GDM1 (cell line): Measurements from ENCODE around the gene USP50.
"Not testable (repeated sequence)": the region's sequence is repeated elsewhere in the genome, so short reads cannot be mapped to it uniquely, and the experiment has no call there.

Experiments used
- DNase-seq: peaks from one replicate; lab custom pipeline; 2025; lab: John Stamatoyannopoulos, UW

The USP50 gene

DNA sequence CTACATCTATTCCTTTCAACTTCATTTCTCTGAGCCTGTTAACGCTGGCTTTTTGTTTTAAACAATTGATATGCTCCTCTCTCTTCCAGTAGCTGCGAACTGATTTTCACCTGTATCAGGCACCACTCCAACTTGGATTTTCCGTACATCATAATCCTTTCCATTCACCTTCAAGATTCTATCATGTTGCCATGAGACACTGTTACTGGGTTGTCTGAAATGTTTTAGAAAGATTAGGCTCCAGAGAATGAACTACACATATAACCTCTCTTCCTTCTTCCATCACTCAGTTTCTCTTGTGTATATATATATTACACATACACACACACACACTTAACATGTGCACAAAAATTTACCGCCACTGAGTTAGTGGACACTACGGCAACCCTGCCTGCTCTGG is at the start of gene USP50:
USP50 (minus strand) TSS at position 101 of the 400 bp plus-strand sequence. CDS start 141 bp downstream, outside the sequence.
- DNase-seq: no peak

DNA sequence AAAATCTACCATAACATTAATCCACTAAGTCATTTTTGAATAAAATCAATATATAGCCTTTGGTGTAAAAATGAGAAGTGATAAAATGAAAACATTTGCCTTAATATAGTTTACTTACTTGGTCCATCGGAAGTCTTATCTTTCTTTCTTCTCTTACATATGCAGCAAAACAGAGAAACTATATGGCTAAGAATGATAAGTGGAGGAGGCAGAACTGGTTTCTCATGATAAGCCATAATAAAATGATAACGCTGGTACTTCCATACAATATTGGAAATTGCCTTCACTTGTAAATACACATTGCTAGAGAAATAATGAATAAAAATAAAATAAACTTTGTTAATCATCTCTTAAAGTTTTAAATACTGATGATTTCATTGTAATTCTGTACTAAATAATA is 47.8 kb upstream of the USP50 start:
- no peak for DNase-seq

DNA sequence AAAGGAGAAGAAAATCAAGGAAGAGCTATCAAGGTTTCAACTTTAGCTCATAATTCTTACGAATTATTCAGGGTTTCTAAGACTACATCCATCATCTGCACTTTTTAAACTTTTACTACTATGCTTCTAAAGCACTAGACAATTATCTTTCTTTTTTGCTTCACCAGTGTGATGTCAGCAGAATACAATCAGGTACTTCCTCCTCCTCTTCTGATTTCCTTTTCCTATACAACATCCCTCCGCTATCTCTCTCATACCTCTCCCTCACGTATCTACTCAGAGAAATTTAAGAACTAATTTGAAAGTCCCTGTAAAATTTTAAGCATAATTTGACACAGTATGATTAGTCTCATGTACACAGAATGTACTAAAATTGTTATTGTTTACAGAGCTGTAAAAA is 47.3 kb upstream of the USP50 start:
- DNase-seq: no peak

- no peak for DNase-seq
Measured at GRCh38 chr15:50590288-50590687, 43.8 kb upstream of the USP50 start.

- DNase-seq: no peak
Measured at GRCh38 chr15:50577492-50577891, 31.0 kb upstream of the USP50 start.

DNA sequence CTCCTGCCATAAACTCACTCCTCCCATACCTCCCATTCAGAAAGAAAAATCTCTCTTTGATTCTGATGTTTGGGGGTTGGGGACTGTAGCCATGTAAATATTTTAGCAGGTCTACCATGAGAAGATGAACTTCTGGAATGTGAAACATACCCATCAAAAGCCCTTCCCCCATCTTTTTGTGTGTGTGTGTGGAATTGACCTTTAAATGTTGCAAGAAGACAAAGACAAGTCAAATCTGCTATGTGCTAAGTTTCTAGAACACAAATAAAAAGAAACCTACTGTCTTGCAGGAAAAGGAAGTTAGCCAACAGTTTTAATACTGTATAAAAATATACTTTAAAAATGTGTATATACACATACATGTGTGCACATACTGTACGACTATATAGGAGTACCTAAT is 29.7 kb upstream of the USP50 start:
- DNase-seq: no peak

GRCh38 chr15:50573842-50574241 is 27.4 kb upstream of the USP50 start:
- DNase-seq: not testable (repeated sequence)

DNA sequence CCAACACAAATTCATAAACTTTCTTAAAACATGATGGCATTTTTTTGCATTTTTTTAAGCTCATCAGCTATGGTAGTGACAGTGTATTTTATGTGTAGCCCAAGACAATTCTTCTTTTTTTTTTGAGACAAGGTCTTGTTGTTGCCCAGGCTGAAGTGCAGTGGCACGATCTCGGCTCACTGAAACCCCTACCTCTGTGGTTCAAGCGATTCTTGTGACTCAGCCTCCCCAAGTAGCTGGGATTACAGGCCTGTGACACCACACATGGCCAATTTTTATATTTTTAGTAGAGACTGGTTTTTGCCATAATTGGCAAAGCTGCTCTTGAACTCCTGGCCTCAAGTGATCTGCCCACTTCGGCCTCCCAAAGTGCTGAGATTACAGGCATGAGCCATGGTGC is 17.3 kb upstream of the USP50 start:
- no peak for DNase-seq

DNA sequence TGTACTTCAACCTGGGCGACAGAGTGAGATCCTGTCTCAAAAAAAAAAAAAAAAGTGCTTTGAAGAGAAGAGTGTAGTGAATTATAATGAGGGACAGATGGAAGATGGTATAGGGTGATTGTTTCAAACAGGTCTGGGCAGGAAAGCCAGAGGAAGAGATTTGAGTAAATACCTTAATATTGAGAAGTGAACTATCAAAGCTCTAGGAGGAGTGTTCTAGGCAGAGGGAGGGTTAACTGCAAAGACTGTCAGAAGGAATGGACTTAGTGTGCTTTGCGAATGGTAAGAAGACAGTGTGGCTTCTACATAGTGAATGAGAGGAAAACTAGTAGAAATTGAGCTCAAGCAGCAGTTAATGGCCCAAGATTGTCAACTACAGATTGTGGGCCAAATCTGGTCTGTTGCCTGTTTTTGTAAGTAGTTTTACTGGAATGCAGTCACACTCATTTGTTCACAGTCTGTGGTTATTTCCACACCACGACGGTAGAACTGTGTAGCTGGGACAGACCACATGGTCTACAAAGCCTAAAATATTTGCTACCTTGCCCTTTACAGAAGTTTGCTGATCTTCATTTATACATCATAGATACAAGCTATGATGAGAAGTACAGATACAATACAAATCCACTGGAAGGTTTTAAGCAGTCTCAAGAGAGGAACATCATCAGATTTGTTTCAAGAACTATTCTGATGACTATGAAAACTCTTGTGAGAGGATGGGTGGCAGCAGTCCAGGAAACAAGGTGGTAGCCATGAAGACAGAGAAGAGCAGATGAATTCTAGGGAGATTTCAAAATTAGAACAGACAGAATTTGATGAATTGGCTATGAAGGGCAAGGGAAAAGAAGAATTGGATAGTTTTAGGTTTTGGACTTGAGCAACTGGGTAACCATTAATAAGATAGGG is 16.5 kb upstream of the USP50 start:
- no peak for DNase-seq

- DNase-seq: no peak
Measured at GRCh38 chr15:50558012-50558411, 11.5 kb upstream of the USP50 start.

DNA sequence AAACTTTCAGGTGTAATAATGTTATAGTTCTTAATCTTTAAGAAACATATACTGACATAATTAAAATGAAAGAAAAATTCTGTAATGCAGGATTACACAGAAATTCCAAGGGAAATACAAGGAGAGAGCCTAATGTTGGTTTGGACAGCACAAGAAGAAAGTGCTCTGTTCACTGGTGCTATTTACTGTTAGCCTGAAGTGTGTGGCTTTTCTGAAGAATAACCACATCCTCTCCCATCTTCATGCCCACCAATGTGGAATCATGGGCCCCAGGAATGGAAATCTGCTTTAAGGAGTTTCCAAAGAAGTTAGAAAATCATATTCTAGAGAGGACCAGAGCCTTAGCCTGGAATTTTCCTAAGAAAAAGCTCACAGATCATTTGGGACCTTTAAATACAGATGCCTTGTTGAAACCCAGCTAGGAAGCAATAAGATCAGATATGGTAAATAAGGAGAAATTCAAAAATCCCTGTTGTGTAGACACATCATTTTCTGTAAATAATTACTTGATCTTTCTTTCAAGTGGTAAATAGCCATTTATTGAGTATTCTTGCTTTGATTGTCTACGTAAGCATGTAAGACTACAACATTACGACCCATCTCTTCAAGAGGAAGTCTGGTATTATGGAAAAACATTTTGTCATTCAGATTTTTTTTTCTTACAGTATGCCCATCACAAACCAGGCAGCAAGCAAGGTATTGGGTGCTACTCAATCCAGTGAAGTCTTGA is 10.3 kb upstream of the USP50 start:
- DNase-seq: no peak

DNA sequence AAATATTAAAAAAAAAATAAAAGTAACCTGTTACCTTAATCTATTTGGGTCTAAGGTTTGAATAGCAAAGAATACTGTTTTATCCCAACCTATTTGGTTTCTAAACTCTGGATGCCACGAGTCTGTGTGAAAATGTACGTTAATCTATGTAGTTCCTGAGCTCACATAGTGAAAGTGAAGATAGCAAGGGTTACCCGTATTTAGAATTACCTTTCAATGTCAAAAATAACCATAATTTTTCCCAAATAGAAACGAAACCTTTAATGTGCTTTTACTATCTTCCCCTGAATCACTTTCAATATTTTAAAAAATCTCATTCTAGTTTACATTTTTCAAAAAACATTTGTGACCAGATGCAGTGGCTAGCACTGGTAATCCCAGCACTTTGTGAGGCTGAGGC is 5.8 kb upstream of the USP50 start:
- no peak for DNase-seq

DNA sequence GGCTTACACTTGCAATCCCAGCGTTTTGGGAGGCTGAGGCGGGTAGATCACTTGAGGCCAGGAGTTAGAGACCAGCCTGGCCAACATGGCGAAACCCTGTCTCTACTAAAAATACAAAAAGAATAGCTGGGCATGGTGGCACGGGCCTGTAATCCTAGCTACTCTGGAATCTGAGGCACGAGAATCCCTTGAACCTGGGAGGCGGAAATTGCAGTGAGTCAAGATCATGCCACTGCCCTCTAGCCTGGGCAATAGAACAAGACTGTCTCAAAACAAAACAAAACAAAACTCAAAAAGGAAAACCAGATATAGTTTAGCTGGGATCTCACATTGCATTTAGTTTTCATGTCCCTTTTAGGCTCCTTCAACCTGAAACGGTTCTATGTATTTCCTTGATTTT is 2.9 kb upstream of the USP50 start:
- no peak for DNase-seq

DNA sequence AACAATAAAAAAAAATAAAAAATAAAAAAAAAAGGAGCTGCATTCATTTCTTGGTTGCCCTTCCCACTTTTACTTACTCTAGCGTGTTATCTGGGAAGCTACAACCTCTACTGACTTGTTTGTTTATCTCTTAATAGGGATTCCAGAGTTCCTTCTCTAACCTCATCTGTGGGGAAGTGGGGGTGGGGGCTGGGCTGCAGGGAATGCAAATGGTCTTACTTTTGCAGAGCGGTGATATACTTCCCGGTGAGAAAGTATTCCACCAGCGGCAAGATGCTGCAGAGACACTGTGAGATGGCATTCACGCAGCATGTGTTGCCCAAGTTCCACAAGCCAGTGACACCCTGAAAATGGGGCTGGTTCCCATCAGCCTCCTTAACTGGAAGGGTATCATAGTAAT is 2.1 kb downstream of the USP50 start:
- DNase-seq: no peak

- DNase-seq: no peak
Measured at GRCh38 chr15:50543556-50543955, 2.9 kb downstream of the USP50 start.

DNA sequence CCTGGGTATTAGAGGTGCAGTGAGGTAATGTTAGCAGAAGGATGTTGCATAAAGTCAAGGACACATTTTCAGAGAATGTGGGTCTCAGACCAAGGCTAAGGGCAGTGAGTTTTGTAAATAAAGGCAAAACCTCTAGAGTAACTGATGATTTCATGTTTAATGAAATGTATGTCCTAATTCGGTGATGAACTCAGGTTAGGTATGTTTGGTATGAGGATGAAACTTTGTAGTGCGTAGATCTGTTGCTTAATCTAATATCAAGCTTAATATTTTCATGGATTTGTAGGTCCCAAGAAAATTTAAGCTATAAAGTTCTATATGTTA is 3.6 kb downstream of the USP50 start:
- DNase-seq: no peak

DNA sequence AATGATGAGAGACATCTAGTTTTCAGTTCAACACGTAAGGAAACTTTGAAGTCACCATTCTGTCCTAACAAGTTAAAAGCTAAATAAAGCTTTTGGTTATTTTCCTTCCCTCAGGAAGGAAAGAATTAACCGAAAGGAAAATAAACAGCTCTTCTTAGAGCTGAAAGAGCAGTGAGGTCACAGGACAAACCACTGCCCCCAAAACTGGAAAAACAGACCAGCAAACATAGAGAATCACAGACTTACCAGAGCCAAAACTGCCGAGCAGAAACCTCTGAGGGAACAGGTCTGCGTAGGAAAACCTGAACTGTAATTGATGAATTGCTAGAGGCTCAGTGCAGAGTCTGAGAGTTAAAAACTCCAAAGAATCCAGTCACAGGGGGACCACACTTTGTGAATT is 14.7 kb downstream of the USP50 start:
- DNase-seq: no peak

DNA sequence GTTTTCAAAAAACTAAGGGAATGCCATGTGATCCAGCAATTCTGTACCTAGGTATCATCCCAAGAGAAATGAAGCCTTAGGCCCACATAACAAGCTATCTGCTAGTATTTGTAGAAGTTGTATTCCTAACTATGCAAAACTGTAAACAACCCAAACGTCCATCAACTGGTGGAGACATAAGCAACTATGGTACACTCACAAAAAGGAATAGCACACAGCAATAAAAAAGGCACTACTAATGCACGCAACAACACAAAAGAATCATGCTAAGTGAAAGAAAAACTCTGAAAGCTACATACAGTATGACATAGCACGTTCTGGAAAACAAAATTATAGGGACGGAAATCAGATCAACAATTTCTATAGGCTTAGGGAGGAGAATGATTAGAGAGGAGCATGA is 15.3 kb downstream of the USP50 start:
- DNase-seq: no peak

DNA sequence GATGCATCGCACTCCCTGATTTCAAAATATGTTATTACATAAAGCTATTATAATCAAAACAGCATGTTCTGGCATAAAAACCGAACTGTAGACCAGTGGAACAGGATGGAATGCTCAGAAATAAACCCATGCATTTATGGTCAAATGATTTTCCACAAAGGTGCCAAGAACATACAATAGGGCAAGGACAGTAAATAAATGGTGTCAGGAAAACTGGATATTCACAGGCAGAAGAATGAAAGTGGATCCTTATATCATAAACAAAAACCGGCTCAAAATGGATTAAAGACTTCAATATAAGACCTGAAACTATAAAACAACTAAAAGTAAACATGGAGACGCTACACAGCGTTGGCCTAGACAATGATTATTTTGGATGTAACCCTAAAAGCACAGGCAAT is 22.6 kb downstream of the USP50 start:
- DNase-seq: no peak

GRCh38 chr15:50519740-50520425 is 26.6 kb downstream of the USP50 start:
- DNase-seq: no peak

DNA sequence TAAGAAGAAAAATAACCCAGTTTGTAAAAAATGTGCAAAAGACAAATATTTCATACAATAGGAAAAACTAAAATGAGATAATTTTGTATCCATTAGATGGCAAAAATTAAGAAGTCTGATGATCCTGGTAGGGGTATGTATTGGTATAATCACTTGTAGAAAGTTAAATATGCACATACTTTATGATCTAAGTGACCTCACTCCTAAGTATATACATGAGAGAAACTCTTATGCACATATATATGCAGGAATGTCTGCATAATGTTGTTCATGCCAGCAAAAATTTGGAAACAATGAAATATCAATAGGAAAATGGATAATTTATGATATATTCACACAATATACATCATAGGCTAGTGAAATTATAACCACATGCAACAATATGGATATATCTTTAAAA is 33.5 kb downstream of the USP50 start:
- DNase-seq: no peak

- DNase-seq: no peak
Measured at GRCh38 chr15:50506121-50506520, 40.3 kb downstream of the USP50 start.

GRCh38 chr15:50505656-50506055 is 40.8 kb downstream of the USP50 start:
- DNase-seq: not testable (repeated sequence)
